HEK293 (cell line): ENCODE measurements around the gene TALDO1.
A peak's percentile ranks its signal among the peaks of the same experiment; 100 is the strongest.

ENCODE experiments used
- KLF17 ChIP-seq: fragments of 450-650 bp; formaldehyde crosslinking; IDR thresholded peaks from 2 replicates; pipeline ENCODE4 v1.5.1; 2016; ENCODE audit warnings: missing biosample characterization, missing genetic modification characterization
- KLF9 ChIP-seq: fragments of 450-650 bp; formaldehyde crosslinking; IDR thresholded peaks from 2 replicates; pipeline ENCODE4 v1.5.1; 2016; ENCODE audit warnings: missing biosample characterization, missing genetic modification characterization, low read depth
- OSR2 ChIP-seq: fragments of 450-650 bp; formaldehyde crosslinking; IDR thresholded peaks from 2 replicates; pipeline ENCODE4 v1.5.1; 2016; ENCODE audit warnings: missing biosample characterization, missing genetic modification characterization
- PATZ1 ChIP-seq: fragments of 450-650 bp; formaldehyde crosslinking; IDR thresholded peaks from 2 replicates; pipeline ENCODE4 v1.5.1; 2016; ENCODE audit warnings: missing biosample characterization, missing genetic modification characterization
- PRDM2 ChIP-seq: fragments of 450-650 bp; formaldehyde crosslinking; IDR thresholded peaks from 2 replicates; pipeline ENCODE4 v1.5.1; 2016; ENCODE audit warnings: missing biosample characterization, missing genetic modification characterization, borderline replicate concordance
- SP3 ChIP-seq: fragments of 450-650 bp; formaldehyde crosslinking; IDR thresholded peaks from 2 replicates; pipeline ENCODE4 v1.5.1; 2016; ENCODE audit warnings: missing biosample characterization, missing genetic modification characterization
- ZBTB10 ChIP-seq: fragments of 450-650 bp; formaldehyde crosslinking; IDR thresholded peaks from 2 replicates; pipeline ENCODE4 v1.5.1; 2016; ENCODE audit warnings: missing biosample characterization, missing genetic modification characterization
- ZBTB26 ChIP-seq: fragments of 450-650 bp; formaldehyde crosslinking; optimal IDR thresholded peaks from 2 replicates; pipeline ENCODE3; 2016; ENCODE audit warnings: missing biosample characterization, mild to moderate bottlenecking, missing genetic modification characterization
- ZBTB44 ChIP-seq: fragments of 450-650 bp; IDR thresholded peaks from 2 replicates; pipeline ENCODE4 v1.5.1; 2018; ENCODE audit warnings: missing biosample characterization, mild to moderate bottlenecking, missing genetic modification characterization
- ZEB2 ChIP-seq: fragments of 450-650 bp; formaldehyde crosslinking; IDR thresholded peaks from 2 replicates; pipeline ENCODE4 v1.5.1; 2016; ENCODE audit warnings: missing biosample characterization, missing genetic modification characterization
- ZFP37 ChIP-seq: fragments of 450-650 bp; formaldehyde crosslinking; IDR thresholded peaks from 2 replicates; pipeline ENCODE4 v1.5.1; 2016; ENCODE audit warnings: missing biosample characterization, missing genetic modification characterization
- ZNF157 ChIP-seq: fragments of 450-650 bp; formaldehyde crosslinking; IDR thresholded peaks from 2 replicates; pipeline ENCODE4 v1.5.1; 2016; ENCODE audit warnings: missing biosample characterization, missing genetic modification characterization
- ZNF16 ChIP-seq: fragments of 450-650 bp; formaldehyde crosslinking; IDR thresholded peaks from 2 replicates; pipeline ENCODE4 v1.5.1; 2016; ENCODE audit warnings: low read depth, missing biosample characterization, missing genetic modification characterization
- ZNF202 ChIP-seq: fragments of 450-650 bp; formaldehyde crosslinking; IDR thresholded peaks from 2 replicates; pipeline ENCODE4 v1.5.1; 2016; ENCODE audit warnings: missing biosample characterization, missing genetic modification characterization, borderline replicate concordance
- ZNF311 ChIP-seq: fragments of 450-650 bp; formaldehyde crosslinking; IDR thresholded peaks from 2 replicates; pipeline ENCODE4 v1.5.1; 2017; ENCODE audit warnings: missing biosample characterization, missing genetic modification characterization, borderline replicate concordance
- ZNF404 ChIP-seq: fragments of 450-650 bp; formaldehyde crosslinking; IDR thresholded peaks from 2 replicates; pipeline ENCODE4 v1.5.1; 2017; ENCODE audit warnings: missing biosample characterization, missing genetic modification characterization
- ZNF416 ChIP-seq: fragments of 450-650 bp; formaldehyde crosslinking; IDR thresholded peaks from 2 replicates; pipeline ENCODE4 v1.5.1; 2016; ENCODE audit warnings: missing biosample characterization, missing genetic modification characterization
- ZNF426 ChIP-seq: fragments of 450-650 bp; formaldehyde crosslinking; IDR thresholded peaks from 2 replicates; pipeline ENCODE4 v1.5.1; 2017; ENCODE audit warnings: missing biosample characterization, missing genetic modification characterization, mild to moderate bottlenecking, inconsistent platforms, moderate library complexity
- ZNF548 ChIP-seq: fragments of 450-650 bp; formaldehyde crosslinking; IDR thresholded peaks from 2 replicates; pipeline ENCODE4 v1.5.1; 2016; ENCODE audit warnings: missing biosample characterization, missing genetic modification characterization
- ZNF561 ChIP-seq: fragments of 450-650 bp; IDR thresholded peaks from 2 replicates; pipeline ENCODE4 v1.5.1; 2018; ENCODE audit warnings: missing biosample characterization, missing genetic modification characterization, borderline replicate concordance
- ZNF670 ChIP-seq: fragments of 450-650 bp; formaldehyde crosslinking; IDR thresholded peaks from 2 replicates; pipeline ENCODE4 v1.5.1; 2016; ENCODE audit warnings: missing biosample characterization, missing genetic modification characterization, low read depth
- ZNF830 ChIP-seq: fragments of 450-650 bp; IDR thresholded peaks from 2 replicates; pipeline ENCODE4 v1.5.0; 2018; ENCODE audit warnings: missing biosample characterization, missing genetic modification characterization, low read depth, mild to moderate bottlenecking, moderate library complexity
- ZNF843 ChIP-seq: fragments of 450-650 bp; formaldehyde crosslinking; IDR thresholded peaks from 2 replicates; pipeline ENCODE4 v1.5.1; 2016; ENCODE audit warnings: missing biosample characterization, missing genetic modification characterization
- ZXDB ChIP-seq: fragments of 450-650 bp; formaldehyde crosslinking; IDR thresholded peaks from 2 replicates; pipeline ENCODE4 v1.5.1; 2016; ENCODE audit warnings: missing biosample characterization, missing genetic modification characterization

The TALDO1 gene

GRCh38 chr11:777288-778255 is 30.3 kb downstream of the TALDO1 start, which contains the start of gene GATD1 (continued):
- TF ChIP-seq ZBTB44 (no peak), ZNF416 (no peak), PRDM2 (tag by site-specific recombination) (no peak), ZXDB (tag by site-specific recombination) (0 out of 2 replicates have a peak, but pooled peaks have one; percentile 52), ZNF16 (tag by site-specific recombination) (no peak), ZNF202 (no peak), ZNF670 (no peak), ZNF561 (tag by site-specific recombination) (no peak), KLF9 (tag by site-specific recombination) (0 out of 2 replicates have a peak, but pooled peaks have one; percentile 33), ZNF404 (no peak), ZNF843 (tag by site-specific recombination) (no peak), ZNF548 (tag by site-specific recombination) (no peak), KLF17 (peak; percentile 47; the same call in 1 of the 2 replicates), ZNF426 (tag by site-specific recombination) (no peak), OSR2 (no peak), ZEB2 (tag by site-specific recombination) (peak; percentile 24; the same call in 1 of the 2 replicates), PATZ1 (tag by site-specific recombination) (peak; percentile 67), ZNF157 (tag by site-specific recombination) (no peak), ZNF311 (tag by site-specific recombination) (no peak), ZFP37 (no peak), ZBTB26 (tag by site-specific recombination) (peak; percentile 70), ZNF830 (no peak), ZBTB10 (tag by site-specific recombination) (peak; percentile 30; the same call in 1 of the 2 replicates), SP3 (tag by site-specific recombination) (no peak)
